ENCODE measurements around the gene SPACA6.

SPACA6 gene

DNA sequence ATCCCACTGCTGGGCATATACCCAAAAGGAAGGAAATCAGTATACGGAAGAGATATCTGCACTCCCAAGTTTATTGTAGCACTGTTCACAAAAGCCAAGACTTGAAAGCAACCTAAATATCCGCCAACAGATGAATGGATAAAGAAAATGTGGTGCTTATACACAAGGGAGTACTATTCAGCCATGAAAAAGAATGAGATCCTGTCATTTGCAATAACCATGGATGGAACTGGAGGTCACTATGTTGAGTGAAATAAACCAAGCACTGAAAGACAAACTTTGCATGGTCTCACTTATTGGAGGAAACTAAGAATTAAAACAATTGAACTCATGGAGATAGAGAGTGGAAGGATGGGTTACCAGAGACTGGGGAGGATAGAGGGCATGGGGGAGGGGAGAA lies 40.0 kb upstream of the SPACA6 start:
- Histone ChIP-seq H3K4me3 (replicated peaks; ENCODE audit: low read depth, low read length) (no peak overlapping the region), H3K27me3 (replicated peaks; ENCODE audit: control insufficient read depth, insufficient read depth, low read length) (no peaks in the 10 kb centered on the region; the same call in 1 of the 2 replicates), H3K36me3 (ENCODE audit: control insufficient read depth, insufficient read depth, low read length) (no peaks in the 10 kb centered on the region)
- DNase-seq (ENCODE audit: extremely low read depth, insufficient read length) = no peak
- TF ChIP-seq, protein P1, sequence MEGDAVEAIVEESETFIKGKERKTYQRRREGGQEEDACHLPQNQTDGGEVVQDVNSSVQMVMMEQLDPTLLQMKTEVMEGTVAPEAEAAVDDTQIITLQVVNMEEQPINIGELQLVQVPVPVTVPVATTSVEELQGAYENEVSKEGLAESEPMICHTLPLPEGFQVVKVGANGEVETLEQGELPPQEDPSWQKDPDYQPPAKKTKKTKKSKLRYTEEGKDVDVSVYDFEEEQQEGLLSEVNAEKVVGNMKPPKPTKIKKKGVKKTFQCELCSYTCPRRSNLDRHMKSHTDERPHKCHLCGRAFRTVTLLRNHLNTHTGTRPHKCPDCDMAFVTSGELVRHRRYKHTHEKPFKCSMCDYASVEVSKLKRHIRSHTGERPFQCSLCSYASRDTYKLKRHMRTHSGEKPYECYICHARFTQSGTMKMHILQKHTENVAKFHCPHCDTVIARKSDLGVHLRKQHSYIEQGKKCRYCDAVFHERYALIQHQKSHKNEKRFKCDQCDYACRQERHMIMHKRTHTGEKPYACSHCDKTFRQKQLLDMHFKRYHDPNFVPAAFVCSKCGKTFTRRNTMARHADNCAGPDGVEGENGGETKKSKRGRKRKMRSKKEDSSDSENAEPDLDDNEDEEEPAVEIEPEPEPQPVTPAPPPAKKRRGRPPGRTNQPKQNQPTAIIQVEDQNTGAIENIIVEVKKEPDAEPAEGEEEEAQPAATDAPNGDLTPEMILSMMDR (IDR thresholded peaks at IDR 0.05; ENCODE audit: insufficient read depth, low read length, poor library complexity, severe bottlenecking) = no peak

DNA sequence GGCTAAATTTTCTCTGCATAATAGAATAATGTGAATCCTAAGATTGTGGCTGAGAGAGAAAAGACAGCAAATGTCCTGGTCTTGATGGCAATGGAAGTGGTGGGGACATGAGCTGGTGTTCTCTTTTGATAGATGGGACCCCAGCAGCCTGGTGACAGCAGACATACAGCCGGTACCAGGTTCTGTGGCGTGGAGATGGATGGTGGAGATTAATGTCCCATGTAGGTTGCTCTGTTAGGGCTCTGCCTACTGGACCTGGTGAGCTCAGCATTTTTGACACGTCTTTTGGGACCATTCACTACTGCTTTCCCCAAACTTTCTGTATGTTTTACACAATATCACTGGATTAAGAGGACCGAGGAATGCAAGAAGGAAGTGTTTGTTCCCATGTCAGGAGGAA lies 38.3 kb upstream of the SPACA6 start:
- no peak for DNase-seq (ENCODE audit: extremely low read depth, insufficient read length)
- H3K4me3 ChIP-seq (replicated peaks; ENCODE audit: low read depth, low read length) = no peak overlapping the region
- TF ChIP-seq, protein P1 (IDR thresholded peaks at IDR 0.05; ENCODE audit: insufficient read depth, low read length, poor library complexity, severe bottlenecking) = no peak
- H3K36me3 ChIP-seq (ENCODE audit: control insufficient read depth, insufficient read depth, low read length) = no peaks in the 10 kb centered on the region
- no peaks in the 10 kb centered on the region; the same call in 1 of the 2 replicates for H3K27me3 ChIP-seq (replicated peaks; ENCODE audit: control insufficient read depth, insufficient read depth, low read length)

DNA sequence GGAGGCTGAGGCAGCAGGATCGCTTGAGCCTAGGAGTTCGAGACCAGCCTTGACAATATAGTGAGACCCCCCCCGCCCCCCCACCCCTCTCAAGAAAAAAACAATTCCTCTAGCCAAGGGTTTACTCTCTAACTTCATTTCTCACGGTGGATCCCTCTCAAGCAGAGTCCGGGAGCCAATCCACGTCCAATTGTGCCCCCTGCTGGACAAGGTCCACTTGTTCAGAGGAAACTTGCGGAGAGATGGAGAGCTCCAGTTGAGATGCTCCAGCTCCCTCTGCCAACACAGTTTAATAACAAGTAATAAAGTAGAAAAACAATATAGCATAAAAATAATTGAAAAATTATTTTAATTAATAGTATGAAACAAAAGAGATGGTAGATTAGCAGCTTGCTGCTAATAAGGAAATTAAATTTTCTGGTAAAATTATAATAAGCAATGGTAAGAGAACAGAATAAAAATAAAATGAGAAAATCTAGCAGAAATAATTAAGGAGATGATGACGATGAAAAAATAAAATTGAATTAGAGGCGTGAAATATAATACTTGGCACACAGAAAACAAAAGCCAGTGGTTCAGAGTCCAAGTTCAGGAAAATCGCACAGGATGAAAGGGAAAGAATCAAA lies 32.0 kb upstream of the SPACA6 start:
- no peaks in the 10 kb centered on the region for H3K36me3 ChIP-seq (ENCODE audit: control insufficient read depth, insufficient read depth, low read length)
- H3K4me3 ChIP-seq (replicated peaks; ENCODE audit: low read depth, low read length) = no peak overlapping the region
- H3K27me3 ChIP-seq (replicated peaks; ENCODE audit: control insufficient read depth, insufficient read depth, low read length) = no peaks in the 10 kb centered on the region; the same call in 1 of the 2 replicates
- TF ChIP-seq, protein P1 (IDR thresholded peaks at IDR 0.05; ENCODE audit: insufficient read depth, low read length, poor library complexity, severe bottlenecking) = peak; percentile 74
- no peak for DNase-seq (ENCODE audit: extremely low read depth, insufficient read length)

DNA sequence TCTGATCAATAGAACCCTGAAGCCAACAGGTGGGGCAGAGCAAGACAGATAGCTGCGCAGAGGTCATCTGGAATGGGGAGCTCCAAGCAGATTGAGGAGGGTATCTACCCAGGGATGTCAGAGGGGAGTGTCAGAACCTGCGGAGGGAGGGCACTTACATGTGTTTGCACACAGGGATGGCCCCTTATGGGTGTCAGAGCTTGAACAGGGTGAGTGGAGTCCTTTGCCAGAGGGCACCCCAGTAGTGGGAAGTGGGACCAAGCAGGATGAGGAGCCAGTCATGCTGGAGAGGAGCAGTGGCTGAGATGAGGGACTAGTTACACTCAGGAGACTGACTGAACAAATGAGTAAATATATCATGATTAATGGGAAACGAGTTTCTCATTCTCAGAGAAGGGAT lies 29.5 kb upstream of the SPACA6 start:
- Histone ChIP-seq H3K4me3 (replicated peaks; ENCODE audit: low read depth, low read length) (no peak overlapping the region), H3K36me3 (ENCODE audit: control insufficient read depth, insufficient read depth, low read length) (no peaks in the 10 kb centered on the region), H3K27me3 (replicated peaks; ENCODE audit: control insufficient read depth, insufficient read depth, low read length) (no peaks in the 10 kb centered on the region; the same call in 1 of the 2 replicates)
- no peak for DNase-seq (ENCODE audit: extremely low read depth, insufficient read length)
- TF ChIP-seq, protein P1 (IDR thresholded peaks at IDR 0.05; ENCODE audit: insufficient read depth, low read length, poor library complexity, severe bottlenecking) = no peak

DNA sequence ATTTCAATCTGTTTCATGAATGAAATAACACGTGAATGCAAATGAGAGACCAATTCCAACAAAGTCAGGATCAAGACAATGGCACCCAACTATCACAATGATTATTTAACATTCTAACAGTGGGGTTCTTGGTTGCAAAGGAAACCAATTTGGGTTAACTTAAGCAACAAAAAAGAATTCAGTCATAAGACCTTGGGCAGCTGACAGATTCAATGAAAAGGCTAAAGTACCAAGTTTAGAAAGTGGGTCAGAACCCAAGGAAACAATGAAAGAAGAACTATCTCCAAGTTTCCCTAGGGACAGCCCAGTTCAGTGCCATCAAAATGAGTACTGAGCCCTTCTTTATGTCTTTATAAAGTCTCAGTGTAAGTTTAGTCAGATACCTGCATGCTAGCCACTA lies 29.0 kb upstream of the SPACA6 start:
- Histone ChIP-seq H3K4me3 (replicated peaks; ENCODE audit: low read depth, low read length) (no peak overlapping the region), H3K36me3 (ENCODE audit: control insufficient read depth, insufficient read depth, low read length) (no peaks in the 10 kb centered on the region), H3K27me3 (replicated peaks; ENCODE audit: control insufficient read depth, insufficient read depth, low read length) (no peaks in the 10 kb centered on the region; the same call in 1 of the 2 replicates)
- no peak for DNase-seq (ENCODE audit: extremely low read depth, insufficient read length)
- TF ChIP-seq, protein P1 (IDR thresholded peaks at IDR 0.05; ENCODE audit: insufficient read depth, low read length, poor library complexity, severe bottlenecking) = no peak

DNA sequence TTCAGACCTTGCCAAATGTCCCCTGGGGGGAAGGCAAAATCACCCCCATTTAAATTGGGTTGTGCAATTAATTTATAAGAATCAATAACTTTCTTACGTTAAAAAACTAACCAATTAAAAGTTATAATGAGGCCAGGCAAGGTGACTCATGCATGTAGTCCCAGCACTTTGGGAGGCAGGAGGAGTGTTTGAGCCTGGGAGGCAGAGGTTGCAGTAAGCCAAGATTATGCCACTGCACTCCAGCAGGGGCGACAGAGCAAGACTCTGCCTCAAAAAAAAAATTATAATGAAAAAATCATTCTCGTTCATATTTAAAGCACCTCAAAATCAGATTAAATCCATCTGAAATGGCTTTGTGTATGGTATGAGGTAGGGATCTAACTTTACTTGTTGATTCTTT lies 28.1 kb upstream of the SPACA6 start:
- Histone ChIP-seq H3K36me3 (ENCODE audit: control insufficient read depth, insufficient read depth, low read length) (no peaks in the 10 kb centered on the region), H3K4me3 (replicated peaks; ENCODE audit: low read depth, low read length) (no peak overlapping the region), H3K27me3 (replicated peaks; ENCODE audit: control insufficient read depth, insufficient read depth, low read length) (no peaks in the 10 kb centered on the region; the same call in 1 of the 2 replicates)
- no peak for DNase-seq (ENCODE audit: extremely low read depth, insufficient read length)
- TF ChIP-seq, protein P1 (IDR thresholded peaks at IDR 0.05; ENCODE audit: insufficient read depth, low read length, poor library complexity, severe bottlenecking) = no peak

Data from GM06990 (cell line).